ENCODE data around the gene SOWAHA. TPM values are rescaled to one million over a fixed set of nuclear protein-coding genes. Genes with fewer than 3 reads are reported as not detected.

The SOWAHA gene
- total RNA-seq, 1 experiment from 2014 or later = not detected

GRCh38 chr5:132814503-132815294 lies 1.6 kb downstream of the SOWAHA start:
- TF ChIP-seq SIN3A (IDR thresholded peaks at IDR 0.05; ENCODE audit: borderline replicate concordance, insufficient read depth, low read depth, low read length) (no peak), REST (IDR thresholded peaks at IDR 0.05; ENCODE audit: insufficient read depth in 1 of 2, low read depth in 2 of 2, low read length in 1 of 2) (no peak), POLR2AphosphoS5 (IDR thresholded peaks at IDR 0.05; ENCODE audit: low read depth, low read length) (no peak), TCF7L2 (IDR thresholded peaks at IDR 0.05; ENCODE audit: low read depth, low read length) (no peak)
- TF ChIP-seq, protein P1, sequence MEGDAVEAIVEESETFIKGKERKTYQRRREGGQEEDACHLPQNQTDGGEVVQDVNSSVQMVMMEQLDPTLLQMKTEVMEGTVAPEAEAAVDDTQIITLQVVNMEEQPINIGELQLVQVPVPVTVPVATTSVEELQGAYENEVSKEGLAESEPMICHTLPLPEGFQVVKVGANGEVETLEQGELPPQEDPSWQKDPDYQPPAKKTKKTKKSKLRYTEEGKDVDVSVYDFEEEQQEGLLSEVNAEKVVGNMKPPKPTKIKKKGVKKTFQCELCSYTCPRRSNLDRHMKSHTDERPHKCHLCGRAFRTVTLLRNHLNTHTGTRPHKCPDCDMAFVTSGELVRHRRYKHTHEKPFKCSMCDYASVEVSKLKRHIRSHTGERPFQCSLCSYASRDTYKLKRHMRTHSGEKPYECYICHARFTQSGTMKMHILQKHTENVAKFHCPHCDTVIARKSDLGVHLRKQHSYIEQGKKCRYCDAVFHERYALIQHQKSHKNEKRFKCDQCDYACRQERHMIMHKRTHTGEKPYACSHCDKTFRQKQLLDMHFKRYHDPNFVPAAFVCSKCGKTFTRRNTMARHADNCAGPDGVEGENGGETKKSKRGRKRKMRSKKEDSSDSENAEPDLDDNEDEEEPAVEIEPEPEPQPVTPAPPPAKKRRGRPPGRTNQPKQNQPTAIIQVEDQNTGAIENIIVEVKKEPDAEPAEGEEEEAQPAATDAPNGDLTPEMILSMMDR (IDR thresholded peaks at IDR 0.05) = no peak
- DNase-seq (ENCODE audit: low read depth, low spot score) (no peak), ATAC-seq (no peak)
- in situ Hi-C loops (cut with HindIII; ENCODE audit: low pct_unique_long_range_greater_than_20kb, low sequenced_read_pairs) = no loop called here
- CTCF ChIA-PET = no interaction called here
- H3K4me3 ChIP-seq (ENCODE audit: low read depth in 2 of 2, low read length in 2 of 2) = no peak overlapping the region
- intact Hi-C loops (cut with micrococcal nuclease; ENCODE audit: unreplicated experiment) = loop anchor here (10.0 kb wide), 2 partner anchors 60 to 290 kb away; no protein-coding TSS in a partner anchor
- H3K36me3 ChIP-seq (ENCODE audit: control insufficient read depth, insufficient read depth, low read length) = no peaks in the 10 kb centered on the region
- peaks cover 4% of the 10 kb centered on the region; the same call in 1 of the 2 replicates for H3K4me1 ChIP-seq (ENCODE audit: control insufficient read depth, insufficient read depth, low read length)
- H3K27ac ChIP-seq (ENCODE audit: low read length) = no peak overlapping the region
- H3K27me3 ChIP-seq (ENCODE audit: control insufficient read depth, insufficient read depth, low read length) = peaks cover 10% of the 10 kb centered on the region
- POLR2A ChIA-PET = no interaction called here
- H3K9me3 ChIP-seq (ENCODE audit: control insufficient read depth, insufficient read depth, low read depth, low read length) = no peaks in the 10 kb centered on the region
- no TSS peak for BruUV-seq (replicated peaks)

- ATAC-seq (no peak), DNase-seq (ENCODE audit: low read depth, low spot score) (no peak)
- Histone ChIP-seq H3K4me3 (ENCODE audit: low read depth in 2 of 2, low read length in 2 of 2) (no peak overlapping the region), H3K9me3 (ENCODE audit: control insufficient read depth, insufficient read depth, low read depth, low read length) (no peaks in the 10 kb centered on the region), H3K4me1 (ENCODE audit: control insufficient read depth, insufficient read depth, low read length) (peaks cover 10% of the 10 kb centered on the region), H3K27ac (ENCODE audit: low read length) (no peak overlapping the region), H3K36me3 (ENCODE audit: control insufficient read depth, insufficient read depth, low read length) (no peaks in the 10 kb centered on the region), H3K27me3 (ENCODE audit: control insufficient read depth, insufficient read depth, low read length) (peaks cover 10% of the 10 kb centered on the region)
- in situ Hi-C loops (cut with HindIII; ENCODE audit: low pct_unique_long_range_greater_than_20kb, low sequenced_read_pairs) (no loop called here), intact Hi-C loops (cut with micrococcal nuclease; ENCODE audit: unreplicated experiment) (loop anchor here (10.0 kb wide), 2 partner anchors 61 to 291 kb away; no protein-coding TSS in a partner anchor)
- POLR2A ChIA-PET = no interaction called here
- no peak for TF ChIP-seq SIN3A (IDR thresholded peaks at IDR 0.05; ENCODE audit: borderline replicate concordance, insufficient read depth, low read depth, low read length)
- TF ChIP-seq, protein P1 (IDR thresholded peaks at IDR 0.05) = no peak
- TF ChIP-seq POLR2AphosphoS5 (IDR thresholded peaks at IDR 0.05; ENCODE audit: low read depth, low read length) = no peak
- no peak for TF ChIP-seq TCF7L2 (IDR thresholded peaks at IDR 0.05; ENCODE audit: low read depth, low read length)
- TF ChIP-seq REST (IDR thresholded peaks at IDR 0.05; ENCODE audit: insufficient read depth in 1 of 2, low read depth in 2 of 2, low read length in 1 of 2) = no peak
- CTCF ChIA-PET = no interaction called here
- no TSS peak for BruUV-seq (replicated peaks)
Observed at GRCh38 chr5:132815454-132815853, 2.4 kb downstream of the SOWAHA start.

Data from Panc1 (cell line).